Trophoblast cell (in vitro differentiated cells and primary cell): ENCODE data around the gene ENTR1.

Experiments
- DNase-seq, 2 donors: peaks; one replicate each; pipeline ENCODE4 v3.0.0-alpha.2; 2016
- H2AFZ ChIP-seq: 2 replicates; pipeline ENCODE4 v1.6.1; 2013; ENCODE audit warnings: low read length, moderate library complexity, mild to moderate bottlenecking; ENCODE audit not compliant: insufficient read depth, poor library complexity
- H2AK5ac ChIP-seq: 2 replicates; pipeline ENCODE4 v1.6.1; 2013; ENCODE audit warnings: mild to moderate bottlenecking, low read length
- H2BK120ac ChIP-seq: 2 replicates; pipeline ENCODE4 v1.6.1; 2013; ENCODE audit warnings: low read length, mild to moderate bottlenecking, moderate library complexity; ENCODE audit not compliant: insufficient read depth, poor library complexity
- H2BK12ac ChIP-seq: 2 replicates; pipeline ENCODE4 v1.6.1; 2013; ENCODE audit warnings: mild to moderate bottlenecking, low read length, moderate library complexity
- H2BK5ac ChIP-seq: 2 replicates; pipeline ENCODE4 v1.6.1; 2013; ENCODE audit warnings: low read length, low read depth, moderate library complexity, mild to moderate bottlenecking; ENCODE audit not compliant: poor library complexity
- H3K14ac ChIP-seq: 2 replicates; pipeline ENCODE4 v1.6.1; 2013; ENCODE audit warnings: mild to moderate bottlenecking, low read length
- H3K18ac ChIP-seq: 2 replicates; pipeline ENCODE4 v1.6.1; 2013; ENCODE audit warnings: mild to moderate bottlenecking, low read length
- H3K23ac ChIP-seq: 2 replicates; pipeline ENCODE4 v1.6.1; 2013; ENCODE audit warnings: low read length
- H3K27ac ChIP-seq: 2 replicates; pipeline ENCODE4 v1.5.1; 2013; ENCODE audit warnings: low read depth, mild to moderate bottlenecking, inconsistent platforms, low read length, moderate library complexity
- H3K27me3 ChIP-seq: 2 replicates; pipeline ENCODE4 v1.6.1; 2013; ENCODE audit warnings: inconsistent platforms, mild to moderate bottlenecking, low read length, moderate library complexity; ENCODE audit not compliant: insufficient read depth
- H3K36me3 ChIP-seq, 2 experiments: 1 replicate in 1 of 2; 2 replicates in 1 of 2; pipeline ENCODE4 v1.6.1; 2013; ENCODE audit warnings: low read length in 2 of 2, mild to moderate bottlenecking in 2 of 2, moderate library complexity in 1 of 2; ENCODE audit not compliant: insufficient read depth in 2 of 2, control insufficient read depth in 1 of 2
- H3K4ac ChIP-seq: 2 replicates; pipeline ENCODE4 v1.6.1; 2013; ENCODE audit warnings: low read depth, mild to moderate bottlenecking, low read length, moderate library complexity
- H3K4me1 ChIP-seq, 2 experiments: 1 replicate in 1 of 2; 2 replicates in 1 of 2; pipeline ENCODE4 v1.6.1; 2013; ENCODE audit warnings: low read length in 2 of 2, mild to moderate bottlenecking in 2 of 2, moderate library complexity in 1 of 2; ENCODE audit not compliant: insufficient read depth in 2 of 2, control insufficient read depth in 1 of 2
- H3K4me2 ChIP-seq: 2 replicates; pipeline ENCODE4 v1.6.1; 2013; ENCODE audit warnings: inconsistent platforms, mild to moderate bottlenecking, low read length, moderate library complexity
- H3K4me3 ChIP-seq: 2 replicates; pipeline ENCODE4 v1.5.1; 2013; ENCODE audit warnings: mild to moderate bottlenecking, low read depth, low read length, inconsistent platforms
- H3K79me1 ChIP-seq: one replicate; pipeline ENCODE4 v1.6.1; 2013; ENCODE audit warnings: low read length
- H3K79me2 ChIP-seq: 2 replicates; pipeline ENCODE4 v1.6.1; 2013; ENCODE audit warnings: low read length, mild to moderate bottlenecking; ENCODE audit not compliant: control insufficient read depth, insufficient read depth, poor library complexity
- H3K9ac ChIP-seq: 2 replicates; pipeline ENCODE4 v1.6.1; 2013; ENCODE audit warnings: mild to moderate bottlenecking, low read length
- H3K9me3 ChIP-seq: 2 replicates; pipeline ENCODE4 v1.6.1; 2013; ENCODE audit warnings: low read depth, mild to moderate bottlenecking, control low read depth, inconsistent platforms, low read length; ENCODE audit not compliant: insufficient read depth
- H4K12ac ChIP-seq: 2 replicates; pipeline ENCODE4 v1.6.1; 2013; ENCODE audit warnings: low read depth, mild to moderate bottlenecking, low read length, moderate library complexity
- H4K8ac ChIP-seq: 2 replicates; pipeline ENCODE4 v1.6.1; 2013; ENCODE audit warnings: low read depth, mild to moderate bottlenecking, low read length, moderate library complexity
- H4K91ac ChIP-seq: one replicate; pipeline ENCODE4 v1.6.1; 2013; ENCODE audit warnings: low read depth, mild to moderate bottlenecking, low read length, moderate library complexity
- WGBS: extraction: QIAGEN DNeasy Blood & Tissue Kit; methylation state at CpG from one replicate; pipeline ENCODE4 v1.1.7; 2013; ENCODE audit warnings: missing lambda C conversion rate; ENCODE audit not compliant: insufficient read length, insufficient coverage; ENCODE audit errors: extremely low coverage; 5-methylcytosine and 5-hydroxymethylcytosine counted together

Gene ENTR1

GRCh38 chr9:136397643-136398042 is 12.8 kb downstream of the ENTR1 start:
- H3K4me3 ChIP-seq, result no peak overlapping the region
- H3K4ac ChIP-seq, result no peak overlapping the region
- no peak overlapping the region for H2BK12ac ChIP-seq
- no CpG with 5 or more reads among the region's 6 CpGs for WGBS
- peaks cover 5% of the 10 kb centered on the region for H3K79me1 ChIP-seq
- H3K27me3 ChIP-seq, result no peaks in the 10 kb centered on the region
- no peak overlapping the region for H2BK5ac ChIP-seq
- H3K9ac ChIP-seq, result no peak overlapping the region
- H4K91ac ChIP-seq, result no peak overlapping the region
- H3K36me3 ChIP-seq, result peaks cover 55 to 60% of the 10 kb centered on the region in 2 experiments
- peaks cover 16 to 30% of the 10 kb centered on the region in 2 experiments for H3K4me1 ChIP-seq
- no peak overlapping the region for H3K4me2 ChIP-seq
- no peak overlapping the region for H3K23ac ChIP-seq
- no peak overlapping the region for H3K14ac ChIP-seq
- H3K79me2 ChIP-seq, result peaks cover 9% of the 10 kb centered on the region
- no peak overlapping the region for H4K12ac ChIP-seq
- H2AK5ac ChIP-seq, result no peak overlapping the region
- H3K9me3 ChIP-seq, result no peaks in the 10 kb centered on the region
- H2AFZ ChIP-seq, result no peak overlapping the region
- H2BK120ac ChIP-seq, result no peak overlapping the region
- H4K8ac ChIP-seq, result no peak overlapping the region
- no peak overlapping the region for H3K27ac ChIP-seq
- no peak overlapping the region for H3K18ac ChIP-seq
- no peak for DNase-seq

- Histone ChIP-seq H3K4ac (no peak overlapping the region), H4K8ac (no peak overlapping the region), H4K12ac (no peak overlapping the region), H2BK12ac (no peak overlapping the region), H3K14ac (no peak overlapping the region), H3K9ac (no peak overlapping the region), H3K18ac (no peak overlapping the region), H2BK120ac (no peak overlapping the region), H2AFZ (no peak overlapping the region), H2AK5ac (no peak overlapping the region), H3K27ac (no peak overlapping the region), H3K4me3 (no peak overlapping the region), H4K91ac (no peak overlapping the region), H3K4me2 (no peak overlapping the region), H3K79me2 (peaks cover 9% of the 10 kb centered on the region), H2BK5ac (no peak overlapping the region), H3K36me3 (peaks cover 66 to 68% of the 10 kb centered on the region in 2 experiments), H3K23ac (no peak overlapping the region), H3K27me3 (no peaks in the 10 kb centered on the region), H3K4me1 (peaks cover 7 to 20% of the 10 kb centered on the region in 2 experiments), H3K79me1 (peaks cover 3% of the 10 kb centered on the region), H3K9me3 (no peaks in the 10 kb centered on the region)
- WGBS, result no CpG with 5 or more reads among the region's 4 CpGs
- DNase-seq, result no peak
Observed at GRCh38 chr9:136396219-136396515, 14.2 kb downstream of the ENTR1 start.

GRCh38 chr9:136395345-136396218 is 14.8 kb downstream of the ENTR1 start:
- no CpG with 5 or more reads among the region's 26 CpGs for WGBS
- Histone ChIP-seq H2AFZ (no peak overlapping the region), H3K27me3 (no peaks in the 10 kb centered on the region), H3K79me2 (peaks cover 9% of the 10 kb centered on the region), H4K8ac (no peak overlapping the region), H3K14ac (no peak overlapping the region), H3K4ac (no peak overlapping the region), H3K9me3 (no peaks in the 10 kb centered on the region), H4K91ac (no peak overlapping the region), H3K18ac (no peak overlapping the region), H3K23ac (no peak overlapping the region), H4K12ac (no peak overlapping the region), H2BK12ac (no peak overlapping the region), H3K4me3 (no peak overlapping the region), H3K36me3 (peaks cover 66 to 68% of the 10 kb centered on the region in 2 experiments), H3K79me1 (peaks cover 3% of the 10 kb centered on the region), H2AK5ac (no peak overlapping the region), H3K27ac (no peak overlapping the region), H3K4me2 (no peak overlapping the region), H3K4me1 (peaks cover 4 to 16% of the 10 kb centered on the region in 2 experiments), H2BK120ac (no peak overlapping the region), H3K9ac (no peak overlapping the region), H2BK5ac (no peak overlapping the region)
- DNase-seq, result no peak

GRCh38 chr9:136395020-136395340 is 15.4 kb downstream of the ENTR1 start:
- Histone ChIP-seq H2AFZ (no peak overlapping the region), H3K9ac (no peak overlapping the region), H4K91ac (no peak overlapping the region), H4K12ac (no peak overlapping the region), H4K8ac (no peak overlapping the region), H3K27ac (no peak overlapping the region), H3K36me3 (peaks cover 69% of the 10 kb centered on the region in 2 experiments), H2BK5ac (no peak overlapping the region), H3K23ac (no peak overlapping the region), H3K4me2 (no peak overlapping the region), H3K4ac (no peak overlapping the region), H2AK5ac (no peak overlapping the region), H3K79me1 (peaks cover 3% of the 10 kb centered on the region), H2BK12ac (no peak overlapping the region), H3K79me2 (peaks cover 9% of the 10 kb centered on the region), H2BK120ac (no peak overlapping the region), H3K4me3 (no peak overlapping the region), H3K9me3 (no peaks in the 10 kb centered on the region), H3K4me1 (peaks cover 0 to 11% of the 10 kb centered on the region in 2 experiments), H3K18ac (no peak overlapping the region), H3K27me3 (no peaks in the 10 kb centered on the region), H3K14ac (no peak overlapping the region)
- DNase-seq, result no peak
- no CpG with 5 or more reads among the region's 13 CpGs for WGBS
